ENCODE data around the gene MCTS1.

DNA sequence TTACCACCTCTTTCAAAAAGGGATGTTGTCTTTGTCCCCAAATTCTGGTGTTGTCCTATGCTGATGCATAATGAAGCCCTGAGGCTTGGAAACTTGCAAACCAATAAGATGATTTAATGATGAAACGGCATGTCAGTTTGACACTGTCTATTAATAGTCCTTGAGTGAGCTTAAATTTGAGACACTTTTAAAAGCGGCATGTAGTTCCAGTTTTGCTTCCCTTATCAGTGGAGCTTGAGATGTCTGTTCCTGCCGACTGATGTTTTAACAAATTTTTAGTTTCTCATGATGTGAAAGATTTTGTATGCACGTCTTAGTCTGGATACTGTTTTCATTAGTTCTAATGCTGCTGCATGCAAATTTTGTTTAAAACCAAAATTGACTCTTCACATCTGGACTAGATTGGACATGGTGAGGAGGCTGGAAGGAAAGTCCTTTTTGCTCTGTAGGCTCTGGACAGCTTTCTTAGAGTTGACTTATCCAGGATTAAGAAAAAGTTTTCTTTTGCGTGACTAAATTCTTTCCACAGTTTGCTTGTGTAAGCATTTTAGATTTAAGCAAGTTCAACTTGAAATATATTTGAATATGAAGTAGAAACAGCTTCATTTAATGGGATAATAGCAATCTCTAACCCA is 14.2 kb downstream of the MCTS1 start:
- TF ChIP-seq POLR2A (IDR thresholded peaks at IDR 0.05): no peak
- TF ChIP-seq, protein P1, sequence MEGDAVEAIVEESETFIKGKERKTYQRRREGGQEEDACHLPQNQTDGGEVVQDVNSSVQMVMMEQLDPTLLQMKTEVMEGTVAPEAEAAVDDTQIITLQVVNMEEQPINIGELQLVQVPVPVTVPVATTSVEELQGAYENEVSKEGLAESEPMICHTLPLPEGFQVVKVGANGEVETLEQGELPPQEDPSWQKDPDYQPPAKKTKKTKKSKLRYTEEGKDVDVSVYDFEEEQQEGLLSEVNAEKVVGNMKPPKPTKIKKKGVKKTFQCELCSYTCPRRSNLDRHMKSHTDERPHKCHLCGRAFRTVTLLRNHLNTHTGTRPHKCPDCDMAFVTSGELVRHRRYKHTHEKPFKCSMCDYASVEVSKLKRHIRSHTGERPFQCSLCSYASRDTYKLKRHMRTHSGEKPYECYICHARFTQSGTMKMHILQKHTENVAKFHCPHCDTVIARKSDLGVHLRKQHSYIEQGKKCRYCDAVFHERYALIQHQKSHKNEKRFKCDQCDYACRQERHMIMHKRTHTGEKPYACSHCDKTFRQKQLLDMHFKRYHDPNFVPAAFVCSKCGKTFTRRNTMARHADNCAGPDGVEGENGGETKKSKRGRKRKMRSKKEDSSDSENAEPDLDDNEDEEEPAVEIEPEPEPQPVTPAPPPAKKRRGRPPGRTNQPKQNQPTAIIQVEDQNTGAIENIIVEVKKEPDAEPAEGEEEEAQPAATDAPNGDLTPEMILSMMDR (IDR thresholded peaks at IDR 0.05): no peak
